IPS DF 4.7 (cell line): Measurements from ENCODE around the gene ZFYVE28.

ENCODE experiments used
- DNase-seq: peaks from one replicate; pipeline ENCODE4 v3.0.0-alpha.2; 2013; ENCODE audit warnings: low spot score; ENCODE audit errors: extremely low read depth

The ZFYVE28 gene

DNA sequence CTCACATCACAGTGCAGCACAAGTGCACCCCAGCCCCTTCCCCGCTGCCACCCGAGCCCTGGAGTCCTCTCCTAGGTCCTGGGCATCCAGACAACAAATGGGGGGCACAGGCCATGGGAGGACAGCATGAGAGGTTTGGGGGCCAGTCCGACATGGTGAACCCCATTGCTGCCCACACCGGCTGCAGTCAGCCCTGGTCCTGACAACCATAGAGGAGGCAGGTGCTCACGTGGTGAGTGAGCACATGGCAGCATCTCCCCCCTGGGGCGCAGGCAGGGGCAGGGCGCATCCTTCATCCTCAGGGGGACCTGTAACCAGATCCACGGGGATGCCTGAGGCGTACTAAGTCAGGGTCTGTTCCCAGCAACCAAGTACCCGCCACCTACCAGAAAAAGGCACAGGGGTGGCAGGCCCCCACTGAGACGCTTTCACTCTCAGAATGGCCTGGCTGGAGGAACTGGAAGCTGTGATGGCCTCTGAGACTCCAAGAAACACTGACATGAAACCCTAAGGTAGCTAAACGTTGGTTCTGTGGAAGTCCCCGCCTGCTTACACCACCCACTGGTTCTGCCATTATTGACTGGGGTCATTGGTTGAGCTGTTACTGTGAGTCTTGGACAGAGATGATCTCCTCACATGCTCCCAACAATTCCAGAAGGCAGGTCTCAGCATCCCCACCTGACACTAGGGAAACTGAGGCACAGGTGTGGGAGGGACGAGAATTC, 6.5 kb downstream of the ZFYVE28 start:
- DNase-seq: no peak

DNA sequence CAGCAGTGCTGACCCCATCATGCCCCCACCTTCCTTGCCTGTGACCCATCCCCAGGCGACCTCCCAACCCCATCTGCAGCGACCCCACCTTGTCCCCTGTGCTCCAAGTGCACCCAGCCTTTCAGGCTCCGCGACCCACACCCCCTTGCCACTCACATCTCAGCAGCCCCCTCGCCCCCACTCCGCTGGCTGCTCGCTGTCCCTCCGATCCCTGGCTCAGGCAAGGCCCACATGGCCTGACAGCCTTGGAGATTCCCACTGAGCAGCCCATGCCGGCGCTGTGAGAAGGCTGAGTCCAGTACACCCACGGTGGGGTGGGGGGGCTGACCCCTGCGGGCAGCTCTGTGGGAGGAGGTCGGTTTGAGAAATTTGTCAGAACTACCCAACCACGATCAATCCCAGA, 9.1 kb downstream of the ZFYVE28 start:
- DNase-seq: no peak

DNA sequence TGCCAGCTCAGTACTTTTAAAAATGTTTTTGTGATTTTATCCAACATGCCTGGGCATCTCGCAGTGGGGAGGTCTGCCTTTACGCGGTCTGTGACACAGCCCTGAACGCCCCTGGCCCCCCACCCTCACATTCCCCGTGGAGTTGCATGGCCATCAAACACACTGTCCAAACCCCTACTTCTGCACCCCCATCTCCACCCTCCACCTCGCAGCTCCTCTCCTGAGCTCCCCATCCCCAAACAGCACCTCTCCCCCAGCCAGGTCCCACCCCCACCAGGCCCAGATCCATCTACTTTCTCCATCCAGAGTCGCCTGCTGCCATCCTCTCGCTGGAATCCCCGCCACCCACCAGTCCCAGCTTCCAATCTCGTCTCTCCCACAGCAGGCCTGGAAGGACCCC, 9.5 kb downstream of the ZFYVE28 start:
- no peak for DNase-seq

DNA sequence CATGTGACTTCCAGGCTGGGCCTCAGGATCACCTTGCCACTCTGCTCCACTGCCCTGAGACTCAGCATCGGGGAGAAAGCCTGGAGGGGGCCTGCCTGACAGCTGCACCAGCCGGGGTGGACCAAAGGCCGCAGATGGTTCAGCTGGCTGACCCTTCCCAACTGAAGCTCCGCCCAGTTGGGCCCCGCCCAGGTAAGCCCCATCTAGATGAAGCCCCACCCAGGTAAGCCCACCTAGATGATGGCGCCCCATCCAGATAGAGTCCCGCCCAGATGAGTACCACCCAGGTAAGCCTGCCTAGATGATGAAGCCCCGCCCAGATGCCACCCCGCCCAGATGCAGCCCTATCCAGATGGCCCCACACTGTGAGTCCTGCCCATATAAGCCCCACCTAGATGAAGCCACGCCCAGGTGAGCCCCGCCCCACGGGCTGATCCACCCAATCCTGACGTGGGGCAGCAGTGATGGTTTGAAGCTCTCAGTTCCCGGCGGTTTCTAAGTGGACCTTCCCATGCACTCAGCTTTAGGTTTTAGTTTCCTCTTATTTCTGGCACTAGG, 10.0 kb downstream of the ZFYVE28 start:
- DNase-seq: no peak

DNA sequence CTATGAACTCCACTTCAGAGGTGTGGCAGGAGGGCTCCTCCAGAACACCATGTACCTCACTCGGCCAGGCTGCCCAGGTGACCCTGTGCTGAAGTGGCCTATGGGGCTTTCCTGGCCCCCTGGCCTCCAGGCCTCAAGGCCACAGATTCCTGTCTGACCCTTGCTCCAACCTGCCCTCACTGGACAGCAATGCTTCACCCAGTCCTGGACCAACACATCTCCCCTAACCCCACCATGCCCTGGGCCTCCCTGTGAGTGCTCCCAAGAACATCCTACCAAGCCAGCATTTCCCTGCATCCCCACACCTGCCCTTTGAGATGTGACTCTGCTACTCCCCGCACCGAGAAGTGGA, 10.5 kb downstream of the ZFYVE28 start:
- DNase-seq: no peak

DNA sequence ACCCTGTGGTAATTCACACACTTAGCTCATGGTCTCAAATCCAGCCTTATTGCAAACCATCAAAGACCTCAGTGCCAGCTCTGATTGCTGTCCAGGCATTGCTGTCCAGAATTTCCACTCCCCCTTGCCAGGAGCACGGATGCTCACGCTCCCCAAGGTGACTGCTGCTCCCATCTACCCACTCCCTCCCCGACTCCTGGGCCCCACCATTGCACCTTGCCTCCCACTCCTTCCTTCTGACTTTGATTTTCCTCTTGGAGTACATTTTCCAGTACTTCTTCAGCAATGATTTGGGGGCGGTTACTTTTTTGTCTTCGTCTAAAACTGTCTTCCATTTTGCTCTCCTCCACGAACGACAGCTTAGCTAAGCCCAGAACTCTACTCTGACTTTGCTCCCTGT, 11.5 kb downstream of the ZFYVE28 start:
- DNase-seq: no peak

DNA sequence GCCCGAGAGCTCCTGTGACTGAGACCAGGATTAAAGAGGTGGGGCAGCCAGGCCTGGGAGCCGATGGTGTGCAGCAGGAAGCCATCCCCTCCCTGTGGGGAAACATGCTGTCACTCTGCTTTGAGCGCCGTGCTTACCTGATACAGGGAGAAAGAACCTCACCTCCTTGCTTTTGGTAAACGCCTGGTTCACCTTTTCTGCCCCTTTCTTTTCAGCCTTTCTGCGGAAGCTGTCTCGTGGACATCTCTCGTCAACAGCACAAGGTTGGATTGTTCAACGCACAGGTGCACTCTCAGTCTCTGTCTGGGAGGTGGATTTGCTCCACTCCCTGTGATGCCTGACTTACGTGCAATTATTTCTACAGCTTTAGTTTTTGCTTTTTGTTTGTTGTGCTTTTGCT, 12.0 kb downstream of the ZFYVE28 start:
- DNase-seq: no peak

DNA sequence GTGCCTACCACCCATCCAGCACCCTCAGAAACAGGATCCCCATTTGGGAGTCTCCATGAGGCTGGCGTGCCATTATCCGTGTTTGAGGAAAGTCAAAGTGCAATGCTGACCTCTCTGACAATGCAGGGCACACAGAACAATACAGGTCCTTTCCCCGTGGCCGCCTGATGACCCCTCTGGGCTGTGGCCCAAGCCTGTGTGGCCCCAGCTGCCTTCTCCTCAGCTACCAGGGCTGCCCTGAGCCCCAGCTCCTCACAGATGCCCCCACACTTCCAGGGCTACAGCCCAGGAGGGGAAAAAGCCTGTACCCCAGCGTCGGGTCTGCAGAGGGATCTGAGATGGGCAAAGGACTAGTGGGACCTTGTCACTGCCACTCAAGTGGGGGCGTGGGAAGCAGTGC, 15.5 kb downstream of the ZFYVE28 start:
- no peak for DNase-seq

DNA sequence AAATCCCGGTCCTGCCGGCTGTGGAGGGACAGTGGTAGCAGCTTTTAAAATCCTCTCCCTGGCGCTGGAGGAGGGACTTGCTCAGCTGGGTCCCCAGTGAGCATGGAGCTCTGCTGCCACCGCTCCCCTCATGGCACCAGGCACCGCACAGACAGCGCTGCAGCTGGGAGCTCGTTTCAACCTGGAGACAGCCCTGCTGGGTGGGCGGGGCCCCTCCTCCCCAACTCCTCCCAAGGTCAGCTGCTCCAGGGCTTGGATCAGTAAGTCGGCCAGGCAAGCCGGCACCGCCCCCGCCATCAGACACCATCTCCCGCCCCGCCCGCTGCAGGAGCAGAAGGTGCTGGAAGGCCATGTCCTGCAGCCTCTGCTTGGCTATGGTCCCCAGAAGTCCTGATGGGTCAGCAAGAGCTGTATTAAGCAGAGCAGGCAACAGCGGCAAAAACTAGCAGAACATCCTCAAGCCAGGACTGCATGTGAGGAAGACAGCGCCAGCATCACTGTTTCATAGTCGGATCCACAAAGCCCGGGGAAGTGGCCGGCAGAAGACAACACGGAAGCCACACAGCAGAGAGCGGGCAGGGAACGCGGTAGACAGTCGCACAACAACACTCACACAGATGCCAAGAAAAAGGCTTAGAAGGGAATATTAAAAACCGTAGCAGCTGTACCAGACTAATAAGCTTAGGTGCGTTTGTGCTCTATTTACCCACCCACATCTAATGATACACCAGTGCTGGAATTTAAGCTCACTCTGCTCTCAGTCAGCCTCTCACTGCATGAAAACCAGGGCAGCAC, 16.2 kb downstream of the ZFYVE28 start:
- DNase-seq: no peak

DNA sequence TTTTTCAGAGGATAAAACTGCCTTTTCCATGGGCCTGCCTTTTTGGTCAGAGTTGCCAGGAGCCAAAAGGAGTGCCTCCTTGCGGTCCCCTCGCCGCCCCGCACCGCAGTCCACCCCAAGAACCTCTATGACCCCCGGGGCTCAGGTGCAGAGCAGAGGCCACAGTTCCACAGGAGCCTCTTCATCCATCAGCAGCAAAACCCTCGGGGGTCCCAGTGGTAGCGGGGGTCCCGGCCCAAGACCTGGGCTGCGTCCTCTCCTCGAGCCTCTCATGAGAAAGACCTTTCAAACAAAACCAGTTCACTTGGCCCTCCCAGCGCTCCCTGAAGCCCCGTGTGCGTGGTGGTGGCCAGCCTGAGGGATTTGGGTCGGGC, 16.8 kb downstream of the ZFYVE28 start:
- no peak for DNase-seq

DNA sequence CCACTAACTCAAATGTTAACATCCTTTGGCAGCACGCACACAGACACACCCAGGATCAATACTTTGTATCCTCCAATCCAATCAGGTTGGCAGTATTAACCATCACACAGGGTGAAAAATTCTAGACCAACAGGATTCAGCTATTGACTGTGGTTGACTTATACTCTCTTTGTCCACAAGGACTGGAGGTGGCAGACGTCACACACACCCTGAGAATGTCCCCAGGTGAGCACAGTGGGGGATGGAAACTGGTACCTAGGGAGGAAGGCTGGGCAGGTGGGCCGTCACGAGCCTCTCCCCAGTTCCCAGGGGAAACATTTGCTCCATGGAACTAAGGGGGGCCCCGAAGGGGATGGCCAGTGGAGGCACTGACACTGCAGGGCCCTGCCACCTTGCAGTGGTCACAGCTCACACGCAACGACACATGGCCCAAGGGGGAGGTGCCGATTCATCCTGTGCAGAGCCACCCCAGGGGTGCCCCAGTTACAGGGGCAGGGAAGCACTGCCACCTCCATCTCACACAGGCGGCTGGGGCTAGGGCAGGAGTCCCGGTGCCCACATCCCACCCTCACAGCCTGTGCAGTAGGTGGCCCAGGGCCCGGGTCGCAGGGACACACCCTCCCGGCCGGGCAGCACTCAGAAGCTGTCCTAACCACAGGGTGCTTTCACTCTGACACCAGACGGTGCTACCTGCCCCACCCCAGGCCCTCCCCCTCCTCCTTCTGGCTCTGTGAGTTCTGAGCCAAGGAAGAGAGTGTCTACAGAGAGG, 17.4 kb downstream of the ZFYVE28 start:
- no peak for DNase-seq

DNA sequence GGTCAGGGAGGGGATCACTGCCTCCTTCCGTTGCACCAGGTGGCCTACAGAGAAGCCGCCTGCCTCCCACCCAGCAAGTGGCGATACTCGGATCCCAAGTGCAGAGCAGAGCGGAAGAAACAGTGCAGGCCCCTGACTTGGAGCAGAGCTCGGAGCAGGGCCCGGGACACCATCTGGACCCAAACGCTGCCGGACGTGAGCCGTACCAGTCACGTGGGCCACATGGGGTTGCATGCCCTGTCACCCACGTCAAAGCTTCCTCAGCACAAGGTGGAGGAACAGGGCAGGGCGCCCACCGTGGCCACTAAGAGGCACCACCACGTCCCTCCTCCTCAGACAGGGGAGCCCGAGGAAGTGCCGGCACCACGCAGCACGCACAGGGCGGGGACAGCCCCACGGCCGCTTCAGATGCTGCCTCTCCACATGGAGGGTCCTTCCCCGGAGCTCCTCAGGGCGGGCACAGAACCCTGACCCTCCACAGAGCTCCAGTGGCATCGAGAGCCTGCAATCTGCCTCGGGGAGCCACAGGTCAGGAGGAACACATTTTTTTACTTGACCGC, 18.7 kb downstream of the ZFYVE28 start:
- DNase-seq: no peak

DNA sequence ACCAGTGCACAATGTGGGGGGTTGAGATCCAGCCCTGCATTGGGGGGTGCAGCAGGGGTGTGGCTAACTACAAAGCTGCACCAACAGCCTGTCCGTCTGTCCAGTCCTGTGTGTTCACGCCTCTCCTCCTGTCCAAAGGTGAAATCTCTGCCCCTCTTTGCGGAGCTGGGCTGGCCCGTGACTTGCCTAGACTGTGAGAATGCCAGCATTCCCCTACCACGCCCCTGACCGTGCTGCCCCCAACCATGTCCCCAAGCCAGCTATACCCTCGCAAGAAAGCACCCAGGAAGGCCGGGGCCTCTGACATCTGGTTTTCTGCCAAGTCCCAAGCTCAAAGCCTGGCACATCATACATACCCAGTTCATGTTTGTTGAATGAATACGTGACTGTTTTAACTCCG, 19.2 kb downstream of the ZFYVE28 start:
- DNase-seq: no peak

DNA sequence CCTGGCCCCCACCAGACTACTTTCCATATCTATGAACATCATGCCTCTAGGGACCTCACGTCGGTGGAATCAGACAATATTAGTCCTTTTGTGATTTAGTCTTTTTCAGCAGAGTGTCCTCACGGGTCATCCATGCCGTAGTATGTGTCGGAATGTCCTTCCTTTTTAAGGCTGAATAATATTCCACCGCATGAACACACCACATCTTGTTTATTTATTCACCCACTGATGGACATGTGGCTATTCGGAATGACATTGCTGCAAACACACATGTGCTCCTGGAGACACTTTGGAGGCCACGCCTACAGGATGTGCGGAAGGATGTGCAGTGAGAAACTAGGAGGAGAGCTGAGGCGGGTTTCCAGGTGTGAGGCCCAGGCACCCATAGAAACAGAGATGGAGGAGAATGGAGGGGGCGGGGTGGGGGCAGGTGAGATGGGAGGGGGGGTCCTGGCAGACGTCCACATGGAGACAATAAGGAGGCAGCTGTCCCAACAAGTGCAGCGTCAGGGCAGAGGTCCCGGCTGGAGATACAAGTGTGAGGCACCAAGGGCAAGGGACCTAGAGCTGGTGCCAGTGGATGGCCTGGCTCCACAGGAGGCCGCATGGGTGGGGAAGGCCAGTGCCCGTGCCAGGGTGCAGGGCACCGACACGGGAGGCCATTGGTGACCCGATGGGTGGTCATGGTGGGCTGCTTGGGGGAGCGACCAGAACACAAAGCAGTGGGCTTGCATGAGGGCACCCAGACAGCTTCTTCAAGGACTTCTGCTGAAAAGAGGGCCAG, 20.7 kb downstream of the ZFYVE28 start:
- DNase-seq: no peak

DNA sequence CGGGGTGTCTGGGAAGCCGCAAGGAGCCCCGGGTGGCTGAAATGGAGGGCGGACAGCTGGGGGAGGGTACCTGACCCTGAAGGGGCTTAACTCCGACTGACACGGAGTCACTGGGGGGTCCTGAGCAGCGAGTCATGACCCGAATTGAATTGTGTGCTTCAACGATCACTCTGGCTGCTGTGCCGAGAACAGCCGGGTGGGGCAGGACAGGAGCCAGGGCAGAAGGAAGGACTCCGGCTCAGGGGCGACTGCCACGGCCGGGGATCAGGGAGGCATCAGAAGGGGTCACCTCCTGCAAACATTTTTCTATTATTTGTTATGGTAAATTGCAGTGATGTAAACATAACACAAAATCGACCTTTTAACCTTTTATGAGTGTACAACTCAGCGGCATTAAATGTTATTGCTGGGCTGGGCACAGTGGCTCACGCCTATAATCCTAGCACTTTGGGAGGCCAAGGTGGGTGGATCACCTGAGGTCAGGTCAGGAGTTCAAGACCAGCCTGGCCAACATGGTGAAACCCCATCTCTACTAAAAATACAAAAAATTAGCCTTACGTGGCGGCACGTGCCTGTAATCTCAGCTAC, 21.6 kb downstream of the ZFYVE28 start:
- DNase-seq: no peak

DNA sequence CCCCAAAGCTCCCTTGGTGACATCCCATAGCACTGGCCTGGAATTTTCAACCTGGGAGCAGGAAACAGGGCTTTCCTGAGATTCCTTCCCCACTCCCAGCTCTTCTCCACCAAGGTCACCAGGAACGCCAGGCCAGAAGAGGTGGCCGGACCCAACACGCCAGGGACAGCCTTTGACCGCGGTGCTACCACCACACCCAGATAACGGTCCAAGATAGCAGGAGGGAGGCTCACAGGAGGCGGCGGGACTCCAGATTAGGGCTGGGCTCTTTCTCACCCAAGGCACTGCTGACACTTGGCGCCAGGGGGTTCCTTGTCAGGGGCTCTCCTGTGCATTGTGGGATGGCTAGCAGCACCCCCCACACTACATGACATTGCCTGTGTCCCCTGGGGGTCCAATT, 22.9 kb downstream of the ZFYVE28 start:
- no peak for DNase-seq

DNA sequence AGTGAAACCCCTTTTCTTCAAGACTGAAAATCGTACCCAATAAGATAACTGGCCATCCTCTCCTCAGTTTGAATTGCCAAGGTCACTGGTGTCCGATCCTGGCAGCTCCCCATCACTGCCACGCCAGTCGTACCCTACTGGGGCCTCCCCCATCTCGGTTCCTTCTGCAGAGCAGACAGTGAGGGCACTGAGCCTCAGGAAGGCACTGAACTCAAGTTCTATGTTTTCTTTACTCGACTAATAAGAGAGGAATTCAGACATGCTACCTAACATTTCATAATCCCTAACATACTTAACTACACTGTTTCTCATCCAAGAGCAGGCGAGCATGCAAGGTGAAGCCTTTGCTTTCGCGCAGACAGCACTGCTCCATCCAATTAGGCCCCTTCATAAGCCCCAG, 23.4 kb downstream of the ZFYVE28 start:
- DNase-seq: no peak

DNA sequence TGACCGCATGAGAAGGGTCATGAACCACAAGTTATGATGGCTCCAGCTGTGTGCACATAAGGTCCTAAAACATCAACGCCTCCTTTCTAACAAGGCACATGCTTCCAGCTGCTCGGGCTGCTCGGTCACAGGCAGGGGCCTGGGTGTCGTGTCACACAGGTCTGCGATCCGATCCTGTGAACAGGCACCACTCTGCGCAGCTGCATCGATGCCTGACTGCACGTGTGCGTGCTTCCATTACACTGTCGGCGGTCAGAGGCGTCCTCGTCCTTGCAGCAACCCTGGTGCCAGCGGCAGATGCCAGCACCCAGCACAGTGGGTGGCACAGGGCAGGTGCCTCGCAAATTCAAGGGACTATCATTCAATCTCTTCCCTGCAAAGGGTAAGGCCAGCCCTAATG, 23.9 kb downstream of the ZFYVE28 start:
- DNase-seq: no peak

DNA sequence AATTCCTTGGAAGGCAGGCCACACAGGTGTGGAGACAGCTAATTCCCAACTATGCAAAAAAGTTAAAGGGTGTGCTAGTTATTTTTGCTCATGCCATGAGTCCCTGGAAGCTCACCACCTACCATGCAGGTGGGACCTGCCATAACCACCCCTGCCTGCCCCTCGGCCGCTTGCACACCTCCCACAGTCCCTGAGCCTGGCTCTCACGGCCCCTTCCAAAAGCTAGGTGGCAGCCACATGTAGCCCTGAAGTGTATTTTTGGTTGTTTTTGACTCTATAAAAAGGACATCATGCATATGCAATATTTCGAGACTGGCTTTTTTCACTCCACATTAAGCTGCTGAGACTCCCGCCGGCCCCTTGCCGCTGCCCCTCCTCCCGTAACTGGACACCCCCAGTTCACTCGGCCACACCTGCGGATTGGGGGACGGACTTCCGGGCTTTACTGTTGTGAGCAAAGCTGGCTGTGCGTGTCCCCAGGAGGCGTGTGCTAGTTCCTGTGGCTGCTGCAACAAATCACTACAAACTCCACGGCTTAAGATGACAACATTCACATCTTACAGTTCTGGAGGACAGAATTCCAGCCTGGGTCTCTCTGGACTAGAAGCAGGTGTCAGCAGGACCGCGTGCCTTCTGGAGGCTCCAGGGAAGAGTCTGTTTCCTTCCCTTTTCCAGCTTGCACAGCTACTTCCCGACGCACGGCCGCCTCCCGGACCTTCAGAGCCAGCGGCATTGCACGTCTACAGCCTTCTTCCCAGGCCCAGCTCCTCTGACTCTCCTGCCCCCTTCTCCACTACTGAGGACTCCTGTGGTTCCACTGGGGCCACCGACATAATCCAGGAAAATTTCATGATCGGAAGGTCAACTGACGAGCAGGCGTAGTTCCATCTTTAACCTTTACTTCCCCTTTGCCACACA, 24.8 kb downstream of the ZFYVE28 start:
- DNase-seq: no peak
